Central memory CD8-positive, alpha-beta T cell (primary cell): Measurements from ENCODE around the gene PTGDR2.

Experiments
- ATAC-seq: fragments of 150-1000 bp; cut with Tn5 transposase; replicated peaks from 2 replicates; pipeline ENCODE4 v1.10.0; 2022; ENCODE audit warnings: mild to moderate bottlenecking, moderate FRiP score, moderate number of reproducible peaks; ENCODE audit not compliant: poor library complexity, severe bottlenecking; ENCODE audit errors: extremely low read depth
- DNase-seq, 2 donors: peaks; one replicate each; pipeline ENCODE4 v3.0.0; 2021; ENCODE audit warnings: low spot score in 2 of 2
- H3K27ac Mint-ChIP-seq: one replicate; pipeline ENCODE4 v1.8.0; 2022; ENCODE audit warnings: low read depth, mild to moderate bottlenecking, moderate library complexity, mixed read lengths
- H3K27me3 Mint-ChIP-seq: one replicate; pipeline ENCODE4 v1.8.0; 2022; ENCODE audit warnings: mixed read lengths
- H3K36me3 Mint-ChIP-seq: one replicate; pipeline ENCODE4 v1.8.0; 2022; ENCODE audit warnings: mild to moderate bottlenecking, moderate library complexity, mixed read lengths; ENCODE audit not compliant: insufficient read depth
- H3K4me1 Mint-ChIP-seq: one replicate; pipeline ENCODE4 v1.8.0; 2022; ENCODE audit warnings: mixed read lengths
- H3K4me3 Mint-ChIP-seq: one replicate; pipeline ENCODE4 v1.8.0; 2022; ENCODE audit warnings: mild to moderate bottlenecking, moderate library complexity, mixed read lengths
- H3K9me3 Mint-ChIP-seq: one replicate; pipeline ENCODE4 v1.8.0; 2022; ENCODE audit warnings: mixed read lengths

PTGDR2 gene

DNA sequence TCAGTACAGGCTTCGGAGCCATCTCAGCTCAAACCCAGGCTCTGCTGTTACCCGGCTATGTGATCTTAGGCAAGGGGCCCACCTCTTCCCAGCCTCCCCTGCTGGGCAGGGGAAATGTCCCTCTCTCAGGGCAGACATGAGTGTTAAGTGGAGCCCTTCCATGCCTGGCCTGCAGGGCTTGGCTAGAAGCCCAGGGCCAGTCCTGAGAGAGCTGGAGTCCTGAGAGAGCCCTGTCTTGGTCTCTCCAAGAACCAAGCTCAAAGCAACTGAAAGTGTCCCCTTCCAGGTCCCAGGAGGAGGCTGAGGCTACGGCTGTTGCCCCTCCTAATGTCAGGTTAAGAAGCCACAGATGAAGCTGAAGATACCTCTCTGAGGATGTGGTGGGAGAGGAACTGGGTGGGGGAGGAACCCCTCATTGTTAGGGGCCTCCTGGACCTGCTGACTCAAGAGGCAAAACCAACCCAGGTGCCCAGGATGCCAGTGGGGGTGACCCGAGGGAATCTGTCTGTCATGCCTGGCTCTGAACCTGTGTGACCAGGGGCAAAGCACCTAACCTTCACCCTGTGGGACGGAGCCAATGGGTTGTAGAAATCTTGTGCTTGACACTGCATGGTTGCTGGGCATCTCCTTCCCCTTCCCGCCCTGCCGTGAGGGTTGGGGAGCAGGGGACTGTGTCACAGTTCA lies 15.8 kb upstream of the PTGDR2 start:
- Mint-ChIP-seq H3K36me3 (no peaks in the 10 kb centered on the region), H3K9me3 (no peaks in the 10 kb centered on the region), H3K27ac (no peak overlapping the region), H3K4me1 (peaks cover 18% of the 10 kb centered on the region), H3K4me3 (no peak overlapping the region), H3K27me3 (peaks cover 10% of the 10 kb centered on the region)
- no peak for DNase-seq
- no peak for ATAC-seq

DNA sequence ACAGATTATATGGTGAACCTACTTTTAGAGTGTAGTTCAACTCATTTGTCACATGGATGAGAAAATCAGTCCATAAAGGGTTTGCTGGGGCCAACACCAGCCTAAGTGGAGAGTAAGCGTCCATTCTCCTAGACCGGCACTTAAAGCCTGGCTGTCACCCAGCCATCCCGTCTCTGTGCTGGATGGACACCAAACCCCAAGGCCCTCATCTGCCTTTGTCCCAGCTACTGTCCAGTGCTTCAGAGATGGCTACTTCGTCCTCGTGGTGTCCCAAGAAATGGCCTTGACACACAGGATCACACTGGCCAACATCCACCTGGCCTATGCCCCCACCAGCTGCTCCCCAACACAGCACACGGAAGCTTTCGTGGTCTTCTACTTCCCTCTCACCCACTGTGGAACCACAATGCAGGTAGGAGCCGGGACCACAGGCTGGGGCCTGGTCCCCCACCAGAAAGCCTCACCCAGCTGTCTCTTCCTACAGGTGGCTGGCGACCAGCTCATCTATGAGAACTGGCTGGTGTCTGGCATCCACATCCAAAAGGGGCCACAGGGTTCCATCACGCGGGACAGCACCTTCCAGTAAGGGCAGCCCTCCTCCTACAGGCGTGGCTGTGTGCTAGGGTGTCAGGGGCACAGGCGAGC lies 15.1 kb upstream of the PTGDR2 start:
- ATAC-seq (no peak), DNase-seq (no peak)
- no peaks in the 10 kb centered on the region for H3K9me3 Mint-ChIP-seq
- no peak overlapping the region for H3K4me3 Mint-ChIP-seq
- H3K27ac Mint-ChIP-seq: no peak overlapping the region
- peaks cover 10% of the 10 kb centered on the region for H3K27me3 Mint-ChIP-seq
- H3K36me3 Mint-ChIP-seq: no peaks in the 10 kb centered on the region
- H3K4me1 Mint-ChIP-seq: peaks cover 18% of the 10 kb centered on the region

DNA sequence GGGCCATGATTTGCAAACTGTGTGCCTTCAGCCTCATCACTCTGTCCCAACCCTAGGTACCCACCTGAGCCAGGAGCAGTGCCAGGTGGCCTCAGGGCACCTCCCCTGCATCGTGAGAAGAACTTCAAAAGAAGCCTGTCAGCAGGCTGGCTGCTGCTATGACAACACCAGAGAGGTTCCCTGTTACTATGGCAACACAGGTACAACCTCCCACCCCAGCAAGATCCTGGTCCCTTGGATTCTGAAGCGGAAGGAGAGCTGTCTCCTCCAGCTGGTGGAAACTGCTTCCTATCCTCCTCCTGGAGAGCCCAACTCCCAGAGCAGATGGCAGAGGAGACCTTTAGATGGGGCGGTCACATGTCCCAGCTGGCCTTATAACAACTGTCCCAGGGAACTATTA lies 14.5 kb upstream of the PTGDR2 start:
- ATAC-seq (no peak), DNase-seq (no peak)
- Mint-ChIP-seq H3K9me3 (no peaks in the 10 kb centered on the region), H3K4me3 (no peak overlapping the region), H3K27ac (no peak overlapping the region), H3K36me3 (no peaks in the 10 kb centered on the region), H3K4me1 (peaks cover 18% of the 10 kb centered on the region), H3K27me3 (peaks cover 10% of the 10 kb centered on the region)

DNA sequence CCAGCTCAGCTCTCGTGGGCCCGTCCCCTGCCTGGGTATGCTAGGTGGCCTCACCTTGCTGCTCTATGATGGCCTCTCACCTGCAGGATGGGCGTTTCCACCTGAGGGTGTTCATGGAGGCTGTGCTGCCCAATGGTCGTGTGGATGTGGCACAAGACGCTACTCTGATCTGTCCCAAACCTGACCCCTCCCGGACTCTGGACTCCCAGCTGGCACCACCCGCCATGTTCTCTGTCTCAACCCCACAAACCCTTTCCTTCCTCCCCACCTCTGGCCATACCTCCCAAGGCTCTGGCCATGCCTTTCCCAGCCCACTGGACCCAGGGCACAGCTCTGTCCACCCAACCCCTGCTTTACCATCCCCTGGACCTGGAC lies 13.7 kb upstream of the PTGDR2 start:
- Mint-ChIP-seq H3K27ac (no peak overlapping the region), H3K4me3 (no peak overlapping the region), H3K4me1 (peaks cover 18% of the 10 kb centered on the region), H3K9me3 (no peaks in the 10 kb centered on the region), H3K36me3 (no peaks in the 10 kb centered on the region), H3K27me3 (peaks cover 10% of the 10 kb centered on the region)
- DNase-seq (no peak), ATAC-seq (no peak)

DNA sequence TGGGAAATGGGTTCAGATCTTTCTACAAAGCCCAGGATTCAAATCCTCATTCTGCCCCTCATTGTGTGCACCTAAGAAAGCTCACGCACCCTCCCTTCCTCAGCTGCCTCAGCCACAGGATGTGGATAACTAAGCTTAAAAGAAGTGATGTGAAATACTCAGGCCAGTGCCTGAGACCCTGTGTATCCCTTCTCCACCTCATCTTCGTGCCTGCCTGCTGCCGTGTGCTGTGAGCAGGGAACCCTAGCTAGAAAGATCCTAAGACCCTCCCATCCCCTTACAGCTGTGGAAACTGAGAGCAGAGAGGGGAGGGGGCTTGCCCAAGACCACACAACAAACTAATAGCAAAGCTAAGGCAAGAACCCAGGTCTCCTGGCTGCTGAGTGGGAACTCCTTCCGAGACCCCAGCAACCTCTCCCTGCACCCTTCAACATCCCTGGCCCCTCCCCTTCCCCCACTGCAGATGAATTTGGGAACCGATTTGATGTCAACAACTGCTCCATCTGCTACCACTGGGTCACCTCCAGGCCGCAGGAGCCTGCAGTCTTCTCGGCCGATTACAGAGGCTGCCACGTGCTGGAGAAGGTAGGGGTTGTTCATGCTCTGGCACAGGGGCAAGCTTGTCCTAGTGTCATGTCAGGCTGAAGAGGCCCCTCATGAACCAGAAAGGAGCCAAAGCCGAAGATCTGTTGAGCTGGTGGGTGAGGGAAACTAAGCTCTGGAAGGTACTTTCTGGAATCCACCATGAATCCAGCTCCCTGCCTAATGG lies 13.1 kb upstream of the PTGDR2 start:
- Mint-ChIP-seq H3K4me3 (no peak overlapping the region), H3K9me3 (no peaks in the 10 kb centered on the region), H3K4me1 (peaks cover 18% of the 10 kb centered on the region), H3K27ac (no peak overlapping the region), H3K36me3 (no peaks in the 10 kb centered on the region), H3K27me3 (peaks cover 10% of the 10 kb centered on the region)
- no peak for DNase-seq
- ATAC-seq: no peak

DNA sequence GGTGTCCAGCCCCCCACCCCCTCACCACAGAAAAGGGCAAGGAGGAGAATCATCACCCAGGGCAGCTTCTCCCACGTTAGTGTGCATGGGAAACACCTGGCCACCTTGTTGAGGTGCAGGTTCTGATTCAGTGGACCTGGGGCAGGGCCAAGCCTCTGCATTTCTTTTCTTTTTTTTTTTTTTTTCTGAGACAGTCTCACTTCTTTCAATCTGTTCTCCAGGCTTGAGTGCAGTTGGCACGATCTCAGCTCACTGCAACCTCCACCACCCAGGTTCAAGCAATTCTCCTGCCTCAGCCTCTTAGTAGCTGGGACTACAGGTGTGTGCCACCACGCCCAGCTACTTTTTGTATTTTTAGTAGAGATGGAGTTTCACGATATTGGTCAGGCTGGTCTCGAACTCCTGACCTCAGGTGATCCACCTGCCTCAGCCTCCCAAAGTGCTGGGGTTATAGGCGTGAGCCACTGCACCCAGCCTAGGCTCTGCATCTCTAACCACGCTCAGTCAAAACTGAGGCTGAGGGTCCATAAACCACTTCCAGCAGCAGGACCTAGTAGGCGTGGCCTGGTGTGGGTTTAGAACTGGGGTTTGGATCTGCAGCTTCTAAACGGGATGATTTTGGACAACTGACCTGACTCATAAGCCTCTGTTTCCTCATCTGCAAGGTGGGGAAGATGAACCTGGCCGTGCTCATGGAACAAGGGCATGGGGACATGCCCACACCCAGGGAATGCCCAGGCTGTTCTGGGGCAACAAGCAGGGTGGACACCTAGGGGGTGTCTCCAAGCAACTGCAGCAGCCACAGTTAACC lies 12.3 kb upstream of the PTGDR2 start:
- no peaks in the 10 kb centered on the region for H3K36me3 Mint-ChIP-seq
- H3K9me3 Mint-ChIP-seq: no peaks in the 10 kb centered on the region
- DNase-seq: no peak
- H3K27ac Mint-ChIP-seq: no peak overlapping the region
- no peak overlapping the region for H3K4me3 Mint-ChIP-seq
- H3K27me3 Mint-ChIP-seq: peaks cover 10% of the 10 kb centered on the region
- ATAC-seq: no peak
- peaks cover 14% of the 10 kb centered on the region for H3K4me1 Mint-ChIP-seq

DNA sequence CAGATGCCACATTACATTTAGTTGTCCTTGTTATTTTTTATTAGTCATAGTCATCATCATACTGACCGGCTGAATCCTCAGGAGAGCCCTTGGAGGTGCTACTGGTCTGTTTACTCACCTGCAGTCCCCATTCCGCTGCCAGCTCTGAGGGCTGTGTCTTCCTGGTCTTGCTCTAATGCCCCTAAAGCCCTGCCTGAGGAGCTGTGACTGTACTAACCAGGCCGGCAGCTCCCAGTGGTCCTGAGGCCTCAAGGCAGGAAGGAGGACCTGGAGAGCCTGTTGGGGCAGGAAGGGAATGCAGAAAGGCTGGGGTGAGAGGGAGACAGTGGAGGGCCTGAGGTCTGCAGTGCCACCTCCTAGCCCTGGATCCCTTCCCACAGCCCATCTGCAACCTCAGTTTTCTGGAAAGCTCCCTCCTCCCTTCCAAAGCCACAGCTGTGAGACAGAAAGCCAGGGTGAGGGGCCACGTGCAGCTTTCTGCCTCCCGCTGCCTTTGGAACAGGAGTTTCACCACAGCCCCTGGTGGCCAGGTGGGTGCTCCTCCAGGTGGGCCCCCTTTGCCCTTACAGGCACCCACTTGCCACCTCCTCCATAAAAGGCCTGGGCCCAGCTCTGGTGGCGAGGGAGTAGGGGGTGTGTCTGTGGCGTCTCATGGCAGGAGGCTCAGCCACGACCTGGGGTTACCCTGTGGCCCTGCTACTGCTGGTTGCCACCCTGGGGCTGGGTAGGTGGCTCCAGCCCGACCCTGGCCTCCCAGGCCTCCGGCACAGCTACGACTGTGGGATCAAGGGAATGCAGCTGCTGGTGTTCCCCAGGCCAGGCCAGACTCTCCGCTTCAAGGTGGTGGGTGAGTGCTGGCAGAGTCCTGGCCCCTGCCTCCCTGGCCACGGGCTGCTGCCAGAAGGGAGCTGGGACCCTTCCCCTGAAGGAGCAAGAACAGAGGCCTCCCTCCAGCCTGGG lies 11.4 kb upstream of the PTGDR2 start, which contains the start of gene ZP1:
ZP1 (plus strand) TSS at position 632 of the 960 bp plus-strand sequence; CDS start at position 652, 20 bp downstream.
- H3K27ac Mint-ChIP-seq: no peak within 1 kb of the TSS
- H3K4me1 Mint-ChIP-seq: peaks cover 12% of the 10 kb centered on the region
- H3K36me3 Mint-ChIP-seq: no peaks in the 10 kb centered on the region
- H3K27me3 Mint-ChIP-seq: peaks cover 10% of the 10 kb centered on the region
- no peaks in the 10 kb centered on the region for H3K9me3 Mint-ChIP-seq
- no peak within 1 kb of the TSS for H3K4me3 Mint-ChIP-seq
- no peak for ATAC-seq
- no peak for DNase-seq

DNA sequence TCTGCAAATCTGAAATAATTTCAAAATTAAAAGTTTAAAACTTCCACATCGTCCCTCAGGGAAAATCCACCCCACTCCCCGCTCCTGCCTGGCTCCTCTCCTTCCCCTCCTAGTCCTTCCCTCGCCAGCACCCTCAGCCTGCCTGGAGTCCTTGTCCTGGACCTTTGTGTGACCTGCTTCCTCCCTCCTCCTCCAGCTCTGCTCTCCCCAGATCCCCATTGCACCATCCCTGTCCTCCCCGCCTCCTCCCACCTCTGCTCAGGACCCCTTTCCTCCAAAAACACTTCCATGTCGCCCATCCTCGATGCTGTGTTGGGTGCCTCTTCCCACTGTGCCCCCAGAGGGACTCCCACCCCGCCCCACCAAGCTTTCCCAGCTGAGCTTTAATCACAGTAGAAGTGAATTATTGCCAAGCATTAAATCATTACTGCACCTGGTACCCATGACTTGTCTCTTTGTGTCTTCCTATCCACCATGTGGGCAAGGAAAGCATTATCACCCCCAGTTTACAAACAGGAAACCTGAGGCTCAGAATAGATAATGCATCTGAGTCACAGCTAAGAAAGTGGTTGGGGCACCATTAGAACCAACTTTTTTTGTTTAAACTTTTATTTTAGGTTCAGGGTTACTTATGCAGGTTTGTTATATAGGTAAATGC lies 9.2 kb upstream of the PTGDR2 start:
- ATAC-seq: no peak
- H3K4me1 Mint-ChIP-seq: no peaks in the 10 kb centered on the region
- H3K36me3 Mint-ChIP-seq: no peaks in the 10 kb centered on the region
- H3K4me3 Mint-ChIP-seq: no peak overlapping the region
- H3K27me3 Mint-ChIP-seq: peaks cover 10% of the 10 kb centered on the region
- H3K9me3 Mint-ChIP-seq: no peaks in the 10 kb centered on the region
- no peak overlapping the region for H3K27ac Mint-ChIP-seq
- no peak for DNase-seq

DNA sequence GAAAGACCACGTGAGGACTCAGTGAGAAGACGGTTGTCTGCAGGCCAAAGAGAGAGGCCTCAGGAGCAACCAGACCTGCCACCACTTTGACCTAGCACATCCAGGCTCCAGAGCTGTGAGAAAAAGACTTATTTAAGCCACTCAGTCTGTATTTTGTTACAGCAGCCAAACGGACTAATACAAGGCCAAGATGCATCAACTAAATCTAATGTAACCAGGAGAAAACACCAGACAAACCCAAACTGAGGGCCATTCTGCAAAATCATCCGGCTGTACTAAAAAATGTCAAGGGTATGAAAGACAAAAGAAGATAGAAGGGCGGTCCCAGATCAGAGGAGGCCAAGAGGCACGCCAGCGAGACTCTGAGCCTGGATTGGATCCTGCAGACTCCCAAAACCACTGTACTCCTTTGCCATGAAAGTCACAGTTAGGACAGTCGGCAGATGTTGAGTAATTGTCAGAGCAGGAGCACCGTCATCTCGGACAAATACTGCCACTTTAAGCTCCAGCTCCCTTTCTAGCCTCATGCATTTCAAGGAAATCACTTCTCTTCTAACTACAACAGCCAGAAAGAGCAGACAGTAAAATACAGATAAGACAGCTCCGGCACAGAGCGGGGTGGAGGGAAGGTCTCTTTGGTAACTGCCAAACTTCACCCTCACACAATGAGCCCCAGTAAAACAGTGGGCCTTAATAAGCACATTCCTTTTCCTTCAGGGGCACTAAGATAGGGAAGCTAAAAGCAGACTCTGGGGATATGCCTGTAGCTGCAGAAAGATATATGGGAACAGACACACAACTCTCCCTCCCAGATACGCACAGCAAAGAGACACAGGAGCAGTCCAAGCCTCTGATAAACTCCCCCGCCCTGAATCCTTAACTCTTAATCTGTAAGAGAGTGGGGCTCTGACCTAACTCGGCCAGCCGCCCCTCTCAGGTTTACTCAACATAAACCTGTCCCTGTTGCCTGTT lies 8.1 kb upstream of the PTGDR2 start:
- Mint-ChIP-seq H3K4me1 (peaks cover 6% of the 10 kb centered on the region), H3K27ac (no peak overlapping the region), H3K27me3 (no peaks in the 10 kb centered on the region), H3K36me3 (no peaks in the 10 kb centered on the region), H3K4me3 (no peak overlapping the region), H3K9me3 (no peaks in the 10 kb centered on the region)
- no peak for DNase-seq
- ATAC-seq: no peak

DNA sequence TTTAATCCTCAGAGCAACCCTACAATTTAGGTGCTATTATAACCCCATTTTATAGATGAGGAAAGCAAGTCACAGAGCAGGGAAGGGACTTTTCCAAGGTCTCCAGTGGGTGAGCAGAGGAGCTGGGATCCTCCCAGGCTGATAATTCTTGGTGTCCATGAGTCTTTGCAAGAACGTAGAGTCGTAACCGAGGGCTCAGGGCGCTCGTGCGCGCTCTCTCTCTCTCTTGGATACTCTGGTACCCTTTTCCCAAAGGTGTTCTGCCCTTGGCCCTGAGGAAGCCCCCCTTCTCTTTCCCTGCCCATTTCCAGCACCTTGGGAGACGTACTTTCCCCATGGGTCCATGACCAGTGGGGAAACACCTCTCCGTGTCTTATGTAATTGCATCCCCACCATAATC lies 6.4 kb upstream of the PTGDR2 start:
- Mint-ChIP-seq H3K9me3 (no peaks in the 10 kb centered on the region), H3K27me3 (no peaks in the 10 kb centered on the region), H3K4me3 (no peak overlapping the region), H3K36me3 (no peaks in the 10 kb centered on the region), H3K4me1 (peaks cover 13% of the 10 kb centered on the region), H3K27ac (peak overlapping the region; percentile 7)
- ATAC-seq (no peak), DNase-seq (no peak)
